Calu3 (cell line): ENCODE results near the gene PRAMEF12. TPM values are rescaled to one million over a fixed set of nuclear protein-coding genes. Genes with fewer than 3 reads are reported as not detected.

Source experiments
- BruUV-seq: library from RNA; stranded (reverse); fragments of 400-500 nt; replicated peaks from 2 replicates; lab custom pipeline; 2021; lab: Mats Ljungman, UMichigan
- CTCF ChIA-PET: fragments of 300-600 bp; sonication (Branson Sonifier 250); formaldehyde crosslinking; loops from one replicate; lab custom pipeline; 2022; ENCODE audit warnings: antibody characterized with exemption; lab: Charles Lee
- DNase-seq: peaks from one replicate; pipeline ENCODE4 v3.0.0; 2022
- H3K27ac Mint-ChIP-seq: one replicate; pipeline ENCODE4 v1.8.0; 2022; ENCODE audit warnings: mixed read lengths; ENCODE audit not compliant: unreplicated experiment
- H3K27me3 Mint-ChIP-seq: one replicate; pipeline ENCODE4 v1.8.0; 2022; ENCODE audit warnings: mixed read lengths; ENCODE audit not compliant: unreplicated experiment
- H3K36me3 Mint-ChIP-seq: one replicate; pipeline ENCODE4 v1.8.0; 2022; ENCODE audit warnings: mild to moderate bottlenecking, moderate library complexity, mixed read lengths; ENCODE audit not compliant: insufficient read depth, unreplicated experiment
- H3K4me1 Mint-ChIP-seq: one replicate; pipeline ENCODE4 v1.8.0; 2022; ENCODE audit warnings: mild to moderate bottlenecking, low read depth, mixed read lengths; ENCODE audit not compliant: unreplicated experiment
- H3K4me3 Mint-ChIP-seq: one replicate; pipeline ENCODE4 v1.8.0; 2022; ENCODE audit warnings: mild to moderate bottlenecking, low read depth, moderate library complexity, mixed read lengths; ENCODE audit not compliant: unreplicated experiment
- H3K9me3 Mint-ChIP-seq: one replicate; pipeline ENCODE4 v1.8.0; 2022; ENCODE audit warnings: low read depth, mixed read lengths; ENCODE audit not compliant: unreplicated experiment
- CTCF ChIP-seq: fragments of 200-600 bp; IDR thresholded peaks from one replicate; pipeline ENCODE4 v1.8.0; 2022; ENCODE audit warnings: antibody characterized with exemption; ENCODE audit not compliant: unreplicated experiment
- intact Hi-C: fragments of 100-400 bp; cut with micrococcal nuclease; formaldehyde crosslinking; loops from one replicate; pipeline ENCODE4 v1.10.0; 2022; ENCODE audit not compliant: unreplicated experiment
- total RNA-seq: library from RNA; stranded (reverse); gene quantifications from 2 replicates; pipeline ENCODE4 v1.2.3, GENCODE V29; 2022

PRAMEF12 gene
- total RNA-seq, 1 experiment from 2014 or later, result not detected

GRCh38 chr1:12756768-12757413, 16.6 kb upstream of the PRAMEF12 start:
- no peak for DNase-seq
- CTCF ChIA-PET, result no interaction called here
- H3K4me1 Mint-ChIP-seq, result no peaks in the 10 kb centered on the region
- no peak for TF ChIP-seq CTCF
- H3K4me3 Mint-ChIP-seq, result no peak overlapping the region
- no peak overlapping the region for H3K27ac Mint-ChIP-seq
- no TSS peak for BruUV-seq
- H3K27me3 Mint-ChIP-seq, result peaks cover 65% of the 10 kb centered on the region
- no peaks in the 10 kb centered on the region for H3K9me3 Mint-ChIP-seq
- intact Hi-C loops, result no loop called here
- H3K36me3 Mint-ChIP-seq, result no peaks in the 10 kb centered on the region

- no peak for DNase-seq
- no peaks in the 10 kb centered on the region for H3K36me3 Mint-ChIP-seq
- H3K9me3 Mint-ChIP-seq, result no peaks in the 10 kb centered on the region
- CTCF ChIA-PET, result no interaction called here
- H3K4me1 Mint-ChIP-seq, result no peaks in the 10 kb centered on the region
- no peak overlapping the region for H3K27ac Mint-ChIP-seq
- peaks cover 75% of the 10 kb centered on the region for H3K27me3 Mint-ChIP-seq
- no peak overlapping the region for H3K4me3 Mint-ChIP-seq
- BruUV-seq, result no TSS peak
- TF ChIP-seq CTCF, result no peak
- intact Hi-C loops, result no loop called here
Observed at GRCh38 chr1:12757836-12758235, 15.7 kb upstream of the PRAMEF12 start.

GRCh38 chr1:12760256-12760795, 13.2 kb upstream of the PRAMEF12 start:
- no peak for DNase-seq
- intact Hi-C loops, result no loop called here
- Mint-ChIP-seq H3K36me3 (no peaks in the 10 kb centered on the region), H3K4me1 (no peaks in the 10 kb centered on the region), H3K27me3 (peaks cover 74% of the 10 kb centered on the region), H3K27ac (no peak overlapping the region), H3K4me3 (no peak overlapping the region), H3K9me3 (no peaks in the 10 kb centered on the region)
- CTCF ChIA-PET, result no interaction called here
- TF ChIP-seq CTCF, result no peak
- no TSS peak for BruUV-seq

- Mint-ChIP-seq H3K27ac (no peak overlapping the region), H3K27me3 (peaks cover 70% of the 10 kb centered on the region), H3K36me3 (no peaks in the 10 kb centered on the region), H3K4me1 (no peaks in the 10 kb centered on the region), H3K4me3 (no peak overlapping the region), H3K9me3 (no peaks in the 10 kb centered on the region)
- intact Hi-C loops, result no loop called here
- DNase-seq, result no peak
- TF ChIP-seq CTCF, result no peak
- CTCF ChIA-PET, result no interaction called here
- no TSS peak for BruUV-seq
Observed at GRCh38 chr1:12761781-12762180, 11.8 kb upstream of the PRAMEF12 start.
